Measurements from ENCODE around the gene PDZD7. TPM values are rescaled to one million over a fixed set of nuclear protein-coding genes. Genes with fewer than 3 reads are reported as not detected.

Gene PDZD7
- total and polyA plus RNA-seq, 2 of the 8 experiments (the other 6 are each of a cell fraction or from before 2014, with no cell fraction given) = 0.88 to 1.6 TPM

- peak; percentile 37; the same call in 1 of the 2 replicates for TF ChIP-seq CREB1 (IDR thresholded peaks at IDR 0.05)
- no peak for TF ChIP-seq HDAC6 (IDR thresholded peaks at IDR 0.05; ENCODE audit: low read depth, low read length)
- TF ChIP-seq CTCF (IDR thresholded peaks at IDR 0.05; ENCODE audit: control extremely low read depth in 1 of 3, insufficient read depth in 1 of 3, low read depth in 1 of 3, low read length in 3 of 3) = peak; percentile 64 to 93 (median 81)
- no peak for TF ChIP-seq EGR1 (IDR thresholded peaks at IDR 0.05; ENCODE audit: borderline replicate concordance, low read depth, low read length)
- TF ChIP-seq JUN (IDR thresholded peaks at IDR 0.05; ENCODE audit: low read depth, low read length) = no peak
- TF ChIP-seq SAP30 (IDR thresholded peaks at IDR 0.05; ENCODE audit: insufficient read depth, insufficient replicate concordance, low read length) = no peak
- TF ChIP-seq KDM4A (IDR thresholded peaks at IDR 0.05; ENCODE audit: low read depth, low read length, severe bottlenecking) = peak; percentile 55
- no peak for TF ChIP-seq RXRA (IDR thresholded peaks at IDR 0.05; ENCODE audit: insufficient read depth, low read depth, low read length)
- TF ChIP-seq MAX (IDR thresholded peaks at IDR 0.05) = 0 out of 2 replicates have a peak, but pooled peaks have one; percentile 30
- TF ChIP-seq BACH1 (IDR thresholded peaks at IDR 0.05; ENCODE audit: low read length) = no peak
- TF ChIP-seq SIN3A (conservative IDR thresholded peaks at IDR 0.05 in 1 of 2, IDR thresholded peaks at IDR 0.05 in 1 of 2; ENCODE audit: low read depth in 1 of 2, low read length in 2 of 2) = peak; percentile 65 to 69; a peak in 1 of 4 replicates
- TF ChIP-seq POLR2A (IDR thresholded peaks at IDR 0.05; ENCODE audit: control extremely low read depth in 1 of 2, low read depth in 2 of 2, low read length in 2 of 2) = no peak
- no peak for TF ChIP-seq POLR2AphosphoS5 (IDR thresholded peaks at IDR 0.05; ENCODE audit: low read depth, low read length)
- TF ChIP-seq KDM5A (IDR thresholded peaks at IDR 0.05; ENCODE audit: low read length) = no peak
- no peak for TF ChIP-seq CBX8 (IDR thresholded peaks at IDR 0.05; ENCODE audit: borderline replicate concordance, low read depth, low read length)
- no peak for TF ChIP-seq SP1 (IDR thresholded peaks at IDR 0.05; ENCODE audit: low read depth, low read length)
Observed at GRCh38 chr10:101067356-101068083, 36.6 kb upstream of the PDZD7 start (continued).

Measured in H1 (cell line).